GM10248 (cell line): ENCODE data around the gene FGR.

Experiments used
- CTCF ChIA-PET: fragments of 300-600 bp; sonication (Branson Sonifier 250); formaldehyde crosslinking; extraction: SDS; loops from one replicate; lab custom pipeline; 2021; ENCODE audit warnings: antibody characterized with exemption; lab: Yijun Ruan, JAX
- POLR2A ChIA-PET: fragments of 350-650 bp; sonication (Branson Sonifier 250); formaldehyde crosslinking; extraction: SDS; loops from one replicate; lab custom pipeline; 2020; ENCODE audit warnings: antibody characterized with exemption; lab: Yijun Ruan, JAX
- DNase-seq: peaks from one replicate; pipeline ENCODE4 v3.0.0; 2012; ENCODE audit errors: extremely low spot score
- CTCF ChIP-seq: IDR thresholded peaks from 2 replicates; pipeline ENCODE4 v1.5.1; 2012; ENCODE audit warnings: mild to moderate bottlenecking, low read depth; ENCODE audit errors: extremely low read depth, missing control alignments, control extremely low read depth

The FGR gene

DNA sequence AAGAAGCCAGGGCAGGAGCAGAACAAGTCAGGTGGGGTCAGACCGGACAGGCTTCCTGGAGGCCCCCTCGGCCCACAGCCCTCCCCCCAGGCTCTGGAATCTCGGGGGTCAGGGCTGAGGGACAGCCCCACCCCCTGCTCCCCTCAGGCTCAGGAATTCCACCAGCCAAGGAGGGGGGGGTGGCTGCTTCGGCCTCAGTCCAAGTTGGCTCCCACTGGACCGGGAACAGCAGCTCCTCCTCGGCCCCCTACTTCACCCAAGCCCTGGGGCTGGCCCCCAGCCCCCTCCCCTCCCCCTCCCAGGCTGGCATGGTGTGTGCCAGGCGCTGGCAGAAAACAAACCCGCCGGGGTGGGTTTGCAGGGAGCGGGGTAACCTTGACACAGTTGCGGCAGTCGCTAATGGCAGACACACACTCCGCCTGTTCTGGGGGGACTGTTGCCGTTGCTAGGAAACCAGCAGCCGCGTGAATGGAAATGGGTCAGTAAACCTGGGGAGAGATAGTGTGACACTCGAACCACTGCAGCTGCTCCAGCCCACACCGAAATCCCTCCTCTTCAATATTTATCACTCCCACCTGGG lies 63.5 kb downstream of the FGR start:
- TF ChIP-seq CTCF: no peak
- ChIA-PET CTCF (interaction anchor here (0.8 to 13.5 kb wide), 10 partner anchors 15 to 169 kb away, joined by 3 to 163 read pairs (median 3); no protein-coding TSS in a partner anchor), POLR2A (no interaction called here)
- no peak for DNase-seq

GRCh38 chr1:27570784-27571183 lies 64.2 kb downstream of the FGR start:
- ChIA-PET POLR2A (no interaction called here), CTCF (interaction anchor here (0.8 to 13.5 kb wide), 11 partner anchors 8 to 213 kb away, joined by 3 to 163 read pairs (median 4); no protein-coding TSS in a partner anchor)
- DNase-seq: no peak
- no peak for TF ChIP-seq CTCF

DNA sequence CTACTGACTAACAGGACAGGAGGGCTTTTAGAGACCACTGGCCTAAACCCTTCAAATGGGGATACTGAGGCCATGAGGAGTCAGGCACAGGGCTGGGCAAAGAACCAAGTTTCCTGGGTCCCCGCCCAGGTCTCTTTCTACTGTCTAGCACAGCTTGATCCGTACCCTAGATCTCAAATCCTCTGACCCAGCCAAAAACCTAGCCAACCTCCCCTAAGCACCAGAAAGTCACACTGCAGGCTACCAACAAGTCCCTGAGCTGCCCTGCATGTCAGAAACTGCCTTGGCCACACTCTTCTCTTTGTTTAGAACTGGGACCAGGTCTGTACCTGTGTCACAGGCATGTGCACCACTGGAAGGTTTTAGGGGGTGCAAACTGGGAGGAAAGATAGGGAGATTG lies 64.6 kb downstream of the FGR start:
- CTCF ChIA-PET: interaction anchor here (0.8 to 13.5 kb wide), 9 partner anchors 8 to 213 kb away, joined by 3 to 163 read pairs (median 16); no protein-coding TSS in a partner anchor
- no peak for DNase-seq
- no peak for TF ChIP-seq CTCF
- POLR2A ChIA-PET: no interaction called here

DNA sequence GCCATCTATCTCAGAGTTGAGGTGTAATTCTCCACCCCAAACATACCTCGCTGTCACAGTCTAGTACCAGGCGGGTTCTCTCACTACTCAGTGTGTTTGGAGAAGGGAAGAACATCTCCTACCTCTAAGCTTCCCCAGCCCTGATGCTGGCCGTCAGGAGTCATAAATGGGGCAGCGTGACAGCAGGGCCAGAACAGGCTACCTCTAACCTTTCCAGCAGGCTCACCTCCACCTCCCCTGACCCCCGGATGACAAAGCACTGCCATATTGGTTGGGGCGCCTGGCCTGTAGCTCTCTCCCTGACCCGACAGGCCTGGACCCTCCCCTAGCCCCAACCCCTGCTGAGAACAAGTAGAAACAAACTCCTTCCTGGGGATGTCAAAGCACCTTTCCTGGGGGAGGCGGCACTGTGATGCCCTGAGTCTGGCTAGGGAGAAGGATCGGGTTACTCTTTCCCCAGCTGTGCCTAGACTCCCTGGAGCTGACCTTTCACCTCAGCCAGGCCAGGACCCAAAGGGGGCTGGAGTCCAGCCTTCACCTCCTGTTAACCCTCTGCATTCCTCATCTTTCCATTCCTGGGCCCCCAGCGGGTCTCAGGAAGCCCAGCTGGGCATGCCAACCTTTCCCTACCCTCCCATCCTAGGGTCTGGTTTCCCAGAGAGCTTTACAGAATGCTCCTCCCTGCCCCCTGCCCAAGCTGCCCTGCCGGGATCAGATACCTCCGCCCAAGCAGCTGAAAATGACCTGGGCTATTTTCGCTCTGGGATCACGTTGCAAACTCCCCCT lies 65.3 kb downstream of the FGR start:
- no peak for DNase-seq
- ChIA-PET POLR2A (no interaction called here), CTCF (interaction anchor here (0.9 to 13.5 kb wide), 16 partner anchors 9 to 394 kb away, joined by 3 to 163 read pairs (median 6); partner anchors contain the start of gene AHDC1)
- TF ChIP-seq CTCF: no peak

DNA sequence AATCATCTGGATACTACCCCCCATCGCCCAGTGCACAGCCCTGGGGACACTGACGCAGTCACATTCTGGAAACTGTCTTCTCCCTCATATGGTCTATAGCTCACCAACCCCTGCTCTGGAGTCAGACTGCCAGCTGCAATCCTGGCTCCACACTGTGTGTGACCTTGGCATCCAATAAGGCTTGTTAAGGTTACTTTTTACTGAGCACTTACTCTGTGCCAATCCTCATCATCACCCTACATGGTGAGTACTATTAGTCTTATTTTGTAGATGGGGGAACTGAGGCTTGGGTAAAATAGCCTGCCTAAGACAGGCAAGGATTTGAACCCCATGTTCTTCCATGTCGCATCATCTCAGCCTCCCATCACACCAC lies 65.9 kb downstream of the FGR start:
- DNase-seq: no peak
- ChIA-PET CTCF (interaction anchor here (0.7 to 13.5 kb wide), 25 partner anchors 10 to 393 kb away, joined by 3 to 163 read pairs (median 4); partner anchors contain the start of genes AHDC1 and IFI6), POLR2A (interaction anchor here (1.0 kb wide), 1 partner anchor 52 kb away, joined by 7 read pairs; no protein-coding TSS in a partner anchor)
- TF ChIP-seq CTCF: no peak

DNA sequence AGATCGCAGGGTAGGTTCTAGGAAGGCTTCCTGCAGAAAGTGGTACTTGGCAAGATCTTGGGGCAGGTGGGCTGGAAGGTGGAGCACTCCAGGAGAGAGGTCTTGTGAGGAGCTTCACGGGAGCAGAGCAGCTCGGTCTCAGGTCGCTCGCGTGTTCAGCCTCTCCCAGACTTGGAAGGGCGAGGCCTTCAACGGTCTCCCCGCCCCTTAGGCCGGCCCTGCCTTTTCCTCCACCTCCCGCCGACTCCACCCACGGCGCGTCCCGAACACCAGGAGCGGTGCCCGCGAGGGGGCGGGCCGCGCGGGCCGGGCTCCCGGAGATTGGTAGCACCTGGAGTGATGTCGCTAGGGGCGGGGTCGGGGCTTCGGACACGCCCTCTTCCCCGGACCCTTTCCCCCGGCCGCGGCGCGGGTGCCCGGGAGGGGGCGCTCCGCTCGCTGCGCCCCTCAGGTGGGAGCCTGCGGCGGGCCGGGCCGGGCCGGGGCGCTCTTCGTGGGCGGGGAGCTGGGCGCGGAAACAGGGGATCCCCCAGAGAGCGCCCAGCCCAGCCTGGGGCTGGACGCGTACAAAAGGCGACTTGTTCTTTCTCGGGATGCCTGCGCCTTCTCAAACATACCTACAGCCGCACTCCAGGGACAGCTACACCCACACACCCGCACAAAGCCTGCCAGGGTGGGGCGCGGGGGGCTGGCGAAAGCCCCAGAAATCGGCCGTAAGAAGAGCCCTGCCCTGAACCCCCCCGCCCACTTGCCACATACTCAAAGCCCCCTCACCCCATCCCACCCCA lies 66.5 kb downstream of the FGR start:
- POLR2A ChIA-PET: interaction anchor here (1.0 kb wide), 1 partner anchor 53 kb away, joined by 7 read pairs; no protein-coding TSS in a partner anchor

More for the DNA sequence above, 66.5 kb downstream of the FGR start:
- CTCF ChIA-PET: interaction anchor here (0.7 to 13.5 kb wide), 30 partner anchors 10 to 393 kb away, joined by 3 to 163 read pairs (median 4); partner anchors contain the start of genes AHDC1 and IFI6
- peak; percentile 98 for DNase-seq
- TF ChIP-seq CTCF: peak; percentile 64
